Spleen (tissue), 7 donors: Measurements from ENCODE around the gene RAP1GAP.

Experiments
- CTCF ChIP-seq, 11 experiments: fragments of 200-600 bp in 7 of 11; fragments of 450-650 bp in 4 of 11; sonication (generic) in 4 of 11; IDR thresholded peaks in 8 of 11; conservative IDR thresholded peaks in 3 of 11; 1 replicate in 7 of 11; 2 replicates in 4 of 11; pipeline versions ENCODE4 v1.4.0 to v1.8.0; 2016 to 2021; ENCODE audit warnings: antibody characterized with exemption in 11 of 11, inconsistent platforms in 4 of 11, mild to moderate bottlenecking in 1 of 11
- POLR2AphosphoS5 ChIP-seq, 3 donors: sonication (generic); formaldehyde crosslinking; IDR thresholded peaks; one replicate each; pipeline ENCODE4 v1.5.1; 2017; ENCODE audit warnings: antibody characterized with exemption in 3 of 3
- donor health status: DM: no; HTN: no; CAD: no; lungs with moderate emphysema.
- donor health status: DM: no; HTN: no; CAD: no.
- donor health status: DM: no; HTN: no; CAD: no.

GRCh38 chr1:21633992-21634805 lies 35.0 kb downstream of the RAP1GAP start:
- TF ChIP-seq CTCF (IDR thresholded peaks at IDR 0.05 in 8 of 11, conservative IDR thresholded peaks at IDR 0.05 in 3 of 11) (no peak), POLR2AphosphoS5 (IDR thresholded peaks at IDR 0.05) (no peak)
